GM12878 (cell line): Measurements from ENCODE around the gene HMGB4. TPM values are rescaled to one million over a fixed set of nuclear protein-coding genes. Genes with fewer than 3 reads are reported as not detected.

Experiments used
- ATAC-seq: fragments of 200-7000 bp; cut with Tn5 transposase; 3 replicates; pipeline ENCODE4 v1.9.1; 2020; ENCODE audit warnings: mild to moderate bottlenecking, moderate library complexity
- BruUV-seq: library from RNA; stranded (reverse); fragments of 400-500 nt; replicated peaks from 2 replicates; lab custom pipeline; 2021; lab: Mats Ljungman, UMichigan
- CTCF ChIA-PET: fragments of 300-600 bp; sonication (Branson Sonifier 250); formaldehyde crosslinking; extraction: SDS; loops from one replicate; lab custom pipeline; 2021; ENCODE audit warnings: inconsistent platforms; lab: Yijun Ruan, JAX
- POLR2A ChIA-PET: fragments of 350-600 bp; formaldehyde crosslinking; extraction: SDS; loops from one replicate; lab custom pipeline; 2021; ENCODE audit warnings: inconsistent platforms; lab: Charles Lee
- RAD21 ChIA-PET: fragments of 300-600 bp; sonication (Branson Sonifier 250); formaldehyde crosslinking; loops from one replicate; lab custom pipeline; 2023; ENCODE audit warnings: antibody characterized with exemption; ENCODE audit not compliant: unreplicated experiment; lab: Charles Lee
- SMC1A ChIA-PET: fragments of 300-600 bp; sonication (Branson Sonifier 250); formaldehyde crosslinking; loops from one replicate; lab custom pipeline; 2023; ENCODE audit not compliant: unreplicated experiment, uncharacterized antibody; lab: Charles Lee
- DNase-seq: peaks from one replicate; pipeline ENCODE4 v3.0.0-alpha.2; 2011; ENCODE audit warnings: low read depth, low spot score
- FAIRE-seq: peaks from 3 replicates; lab custom pipeline; 2011; peaks lifted over from hg19 to GRCh38; lab: Jason Lieb, UNC
- H2AFZ ChIP-seq: 2 replicates; pipeline ENCODE4 v1.6.0; 2011; ENCODE audit warnings: low read depth, low read length, control low read depth; ENCODE audit not compliant: control insufficient read depth
- H3K27ac ChIP-seq: 2 replicates; pipeline ENCODE4 v1.5.1; 2011; ENCODE audit warnings: control low read depth; ENCODE audit not compliant: control insufficient read depth, insufficient read depth
- H3K27me3 ChIP-seq, 2 experiments: replicated peaks in 1 of 2; 2 replicates each; pipeline versions ENCODE4 v1.6.0 to v1.6.1; 2011; ENCODE audit warnings: low read length in 1 of 2; ENCODE audit not compliant: control insufficient read depth in 2 of 2, insufficient read depth in 2 of 2
- H3K36me3 ChIP-seq, 2 experiments: 2 replicates each; pipeline ENCODE4 v1.5.1; 2011; ENCODE audit warnings: low read length in 1 of 2; ENCODE audit not compliant: control insufficient read depth in 2 of 2, insufficient read depth in 2 of 2
- H3K4me1 ChIP-seq: 2 replicates; pipeline ENCODE4 v1.6.1; 2011; ENCODE audit warnings: mild to moderate bottlenecking, low read length, moderate library complexity, mixed read lengths; ENCODE audit not compliant: control insufficient read depth, insufficient read depth
- H3K4me2 ChIP-seq: 2 replicates; pipeline ENCODE4 v1.6.0; 2011; ENCODE audit warnings: control low read depth; ENCODE audit not compliant: control insufficient read depth, insufficient read depth
- H3K4me3 ChIP-seq: fragments of 200-600 bp; sonication (generic); 2 replicates; pipeline ENCODE4 v1.5.1; 2016
- H3K79me2 ChIP-seq: 2 replicates; pipeline ENCODE4 v1.6.0; 2011; ENCODE audit warnings: low read length; ENCODE audit not compliant: control insufficient read depth, insufficient read depth
- H3K9ac ChIP-seq: 2 replicates; pipeline ENCODE4 v1.8.0; 2011; ENCODE audit warnings: low read length, control low read depth, mixed read lengths; ENCODE audit not compliant: control insufficient read depth, insufficient read depth
- H3K9me3 ChIP-seq: replicated peaks from 3 replicates; pipeline ENCODE4 v1.5.1; 2011; ENCODE audit warnings: mild to moderate bottlenecking, low read length; ENCODE audit not compliant: control insufficient read depth, insufficient read depth
- H4K20me1 ChIP-seq: 2 replicates; pipeline ENCODE4 v1.6.0; 2011; ENCODE audit not compliant: control insufficient read depth, insufficient read depth
- BRCA1 ChIP-seq: IDR thresholded peaks from 2 replicates; pipeline ENCODE4 v1.6.1; 2011; ENCODE audit warnings: low read depth, low read length, improper control_type of control experiment
- CBFB ChIP-seq: IDR thresholded peaks from 2 replicates; pipeline ENCODE4 v1.6.1; 2016; ENCODE audit warnings: antibody characterized with exemption, low read depth
- CHD2 ChIP-seq: IDR thresholded peaks from 2 replicates; pipeline ENCODE4 v1.6.1; 2011; ENCODE audit warnings: low read depth, low read length, improper control_type of control experiment, borderline replicate concordance
- E2F4 ChIP-seq: IDR thresholded peaks from 2 replicates; pipeline ENCODE4 v1.6.1; 2012; ENCODE audit warnings: low read depth, low read length, improper control_type of control experiment
- HCFC1 ChIP-seq: fragments of 150-350 bp; IDR thresholded peaks from 2 replicates; pipeline ENCODE4 v1.6.1; 2014; ENCODE audit warnings: low read length
- IKZF1 ChIP-seq: fragments of 450-650 bp; conservative IDR thresholded peaks from 2 replicates; pipeline ENCODE4 v1.6.1; 2017; ENCODE audit warnings: antibody characterized with exemption, mild to moderate bottlenecking
- RFX5 ChIP-seq: IDR thresholded peaks from 2 replicates; pipeline ENCODE4 v1.6.1; 2011; ENCODE audit warnings: low read depth, low read length, improper control_type of control experiment
- SMAD1 ChIP-seq: fragments of 450-650 bp; IDR thresholded peaks from 2 replicates; pipeline ENCODE4 v1.6.1; 2018; ENCODE audit warnings: mild to moderate bottlenecking, low read depth; ENCODE audit not compliant: partially characterized antibody
- USF2 ChIP-seq: IDR thresholded peaks from 2 replicates; pipeline ENCODE4 v1.6.1; 2011; ENCODE audit warnings: low read depth, low read length, improper control_type of control experiment, borderline replicate concordance
- ZBTB33 ChIP-seq: fragments of 450-650 bp; IDR thresholded peaks from 2 replicates; pipeline ENCODE4 v1.6.1; 2017; ENCODE audit warnings: mild to moderate bottlenecking
- ZBTB4 ChIP-seq: fragments of 450-650 bp; formaldehyde crosslinking; IDR thresholded peaks from 2 replicates; pipeline ENCODE4 v1.4.0; 2022; ENCODE audit warnings: mild to moderate bottlenecking, moderate library complexity
- ZNF207 ChIP-seq: fragments of 450-650 bp; IDR thresholded peaks from 2 replicates; pipeline ENCODE4 v1.6.1; 2014; ENCODE audit warnings: antibody characterized with exemption, mild to moderate bottlenecking, borderline replicate concordance
- WGBS: methylation state at CpG from one replicate; pipeline ENCODE4 v1.1.6; 2016; ENCODE audit warnings: low lambda C conversion rate; ENCODE audit not compliant: insufficient replicate concordance, insufficient coverage; ENCODE audit errors: missing lambda C conversion rate; 5-methylcytosine and 5-hydroxymethylcytosine counted together
- in situ Hi-C: fragments of 300-500 bp; cut with MboI; formaldehyde crosslinking; loops from 9 replicates; pipeline ENCODE4 v1.14.3; 2018; ENCODE audit warnings: mixed read lengths
- intact Hi-C: fragments of 100-400 bp; cut with micrococcal nuclease; formaldehyde crosslinking; loops from one replicate; pipeline ENCODE4 v1.14.2; 2022; ENCODE audit not compliant: unreplicated experiment
- polyA plus RNA-seq, 11 experiments: library from polyadenylated mRNA; depleted of rRNA in 4 of 11; unstranded in 6 of 11; stranded (reverse) in 5 of 11; fragments of >200 nt; fragmentation: Nextera tagmentation in 4 of 11; fragmentation: Illumina TruSeq in 1 of 11; extraction: Ambion mirVana in 4 of 11; extraction: Trizol in 1 of 11; gene quantifications; 1 replicate in 1 of 11; 2 replicates in 10 of 11; pipeline versions ENCODE4 v1.2.1 to v1.2.3, GENCODE V29; 2011 to 2016; ENCODE audit warnings: inconsistent platforms in 2 of 11, missing spikeins in 2 of 11, low read depth in 1 of 11
- total RNA-seq, 4 experiments: library from RNA; depleted of rRNA in 3 of 4; stranded (reverse); fragments of >200 nt in 3 of 4; fragmentation: Illumina TruSeq in 1 of 4; extraction: Trizol in 1 of 4; gene quantifications; 2 replicates each; pipeline versions ENCODE4 v1.2.1 to v1.2.3, GENCODE V29; 2013 to 2021

The HMGB4 gene
- total and polyA plus RNA-seq, 10 of the 15 experiments (the other 5 are each of a cell fraction or from before 2014, with no cell fraction given): not detected

- TF ChIP-seq ZBTB4 (no peak), CBFB (no peak)
Observed at GRCh38 chr1:33837635-33838034, 26.2 kb upstream of the HMGB4 start (continued).

- H3K79me2 ChIP-seq: no peaks in the 10 kb centered on the region
- H3K36me3 ChIP-seq: no peaks in the 10 kb centered on the region
- DNase-seq: no peak
- BruUV-seq: no TSS peak
- no peaks in the 10 kb centered on the region for H3K27me3 ChIP-seq
- H3K27ac ChIP-seq: no peak overlapping the region
- no peak overlapping the region for H3K9ac ChIP-seq
- no peak for FAIRE-seq
- TF ChIP-seq BRCA1 (no peak), HCFC1 (no peak), IKZF1 (no peak), ZNF207 (no peak), USF2 (no peak), ZBTB33 (no peak), E2F4 (no peak), CHD2 (no peak), RFX5 (no peak), SMAD1 (no peak)
- H4K20me1 ChIP-seq: no peaks in the 10 kb centered on the region
- H3K4me3 ChIP-seq: no peak overlapping the region
- H3K4me1 ChIP-seq: no peaks in the 10 kb centered on the region
- no peaks in the 10 kb centered on the region for H3K9me3 ChIP-seq
- in situ Hi-C loops: no loop called here
- no peak for ATAC-seq
- ChIA-PET CTCF (no interaction called here), POLR2A (no interaction called here), SMC1A (no interaction called here), RAD21 (no interaction called here)
- H2AFZ ChIP-seq: no peak overlapping the region
- intact Hi-C loops: no loop called here
- 16% methylated on average over 1 of the region's 1 CpG for WGBS
- no peak overlapping the region for H3K4me2 ChIP-seq
Observed at GRCh38 chr1:33841494-33841893, 22.4 kb upstream of the HMGB4 start.
